ENCODE results near the gene SUSD5.

Gene SUSD5

DNA sequence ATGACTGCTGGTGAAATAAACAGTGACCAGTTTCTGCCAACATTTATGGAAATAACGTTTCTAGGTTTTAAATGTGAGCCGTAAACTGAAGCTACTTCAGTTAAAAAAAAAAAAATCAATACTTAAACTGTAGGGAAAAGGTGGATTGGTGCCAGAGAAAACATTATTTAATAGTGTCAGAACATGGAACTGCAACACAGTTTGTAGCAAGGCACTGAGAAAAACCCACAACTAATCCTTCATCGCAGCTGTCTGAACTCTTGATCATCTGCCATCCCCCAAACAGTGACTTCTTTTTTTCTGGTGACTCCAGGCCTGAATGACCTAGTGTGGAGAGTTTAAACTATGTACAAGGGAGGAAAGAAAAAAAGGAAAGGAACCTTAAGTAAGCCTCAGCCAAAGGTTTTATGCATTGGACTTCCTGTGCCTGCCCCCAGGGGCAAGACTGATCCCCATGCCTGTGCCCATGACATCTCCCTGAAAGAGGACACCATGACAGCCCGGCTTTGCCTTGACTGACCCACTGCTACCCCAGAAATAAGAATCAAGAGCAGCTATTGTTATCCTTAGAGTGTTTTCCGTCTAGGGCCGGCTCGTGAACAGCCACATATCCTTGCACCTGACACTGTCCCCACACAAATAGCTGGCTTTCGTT lies 71.7 kb downstream of the SUSD5 start:
- TF ChIP-seq POLR2AphosphoS5 (IDR thresholded peaks at IDR 0.05; ENCODE audit: low read depth, low read length) (no peak), FOXP2 (optimal IDR thresholded peaks at IDR 0.05; ENCODE audit: borderline replicate concordance, extremely low read depth, extremely low read length, insufficient read depth) (no peak), SIN3A (IDR thresholded peaks at IDR 0.05; ENCODE audit: borderline replicate concordance, insufficient read depth, low read length) (no peak), TAF1 (IDR thresholded peaks at IDR 0.05; ENCODE audit: borderline replicate concordance, insufficient read depth, low read length) (no peak), REST (IDR thresholded peaks at IDR 0.05; ENCODE audit: insufficient read depth in 1 of 2, low read depth in 2 of 2, low read length in 2 of 2) (no peak)

DNA sequence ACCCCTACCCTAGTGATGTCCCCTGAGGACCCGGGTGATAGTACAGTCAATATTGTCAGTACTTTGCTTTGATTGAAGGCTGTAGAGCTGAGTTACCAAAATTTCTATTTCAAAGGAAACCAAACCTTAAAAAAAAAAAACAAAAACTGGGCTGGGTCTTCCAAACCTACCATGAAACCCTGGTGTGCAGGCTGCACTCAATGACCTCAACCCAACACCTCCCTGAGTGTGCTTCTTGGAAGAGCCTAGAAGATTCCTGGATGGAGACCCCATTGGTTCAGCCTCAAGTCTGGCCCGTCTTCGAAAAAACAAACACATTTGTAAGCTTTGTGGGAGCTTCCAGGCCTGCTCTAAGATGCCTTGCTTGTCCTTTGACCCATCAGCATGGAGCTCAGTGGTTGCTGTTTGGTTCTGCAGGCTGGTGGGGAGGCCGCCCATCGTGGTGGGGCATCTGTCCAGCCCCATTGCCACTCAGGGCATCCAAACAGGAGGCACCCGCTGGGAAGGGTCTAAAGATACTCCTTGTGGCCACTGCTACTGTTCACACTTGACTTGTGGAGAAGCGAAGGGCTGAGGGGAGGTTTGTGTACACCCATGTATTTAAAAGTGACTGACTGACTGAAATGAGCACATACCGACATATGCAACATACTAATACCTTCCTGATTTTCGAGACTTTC lies 72.6 kb downstream of the SUSD5 start:
- TF ChIP-seq TAF1 (IDR thresholded peaks at IDR 0.05; ENCODE audit: borderline replicate concordance, insufficient read depth, low read length) (no peak), REST (IDR thresholded peaks at IDR 0.05; ENCODE audit: insufficient read depth in 1 of 2, low read depth in 2 of 2, low read length in 2 of 2) (no peak), SIN3A (IDR thresholded peaks at IDR 0.05; ENCODE audit: borderline replicate concordance, insufficient read depth, low read length) (no peak), POLR2AphosphoS5 (IDR thresholded peaks at IDR 0.05; ENCODE audit: low read depth, low read length) (no peak), FOXP2 (optimal IDR thresholded peaks at IDR 0.05; ENCODE audit: borderline replicate concordance, extremely low read depth, extremely low read length, insufficient read depth) (no peak)

DNA sequence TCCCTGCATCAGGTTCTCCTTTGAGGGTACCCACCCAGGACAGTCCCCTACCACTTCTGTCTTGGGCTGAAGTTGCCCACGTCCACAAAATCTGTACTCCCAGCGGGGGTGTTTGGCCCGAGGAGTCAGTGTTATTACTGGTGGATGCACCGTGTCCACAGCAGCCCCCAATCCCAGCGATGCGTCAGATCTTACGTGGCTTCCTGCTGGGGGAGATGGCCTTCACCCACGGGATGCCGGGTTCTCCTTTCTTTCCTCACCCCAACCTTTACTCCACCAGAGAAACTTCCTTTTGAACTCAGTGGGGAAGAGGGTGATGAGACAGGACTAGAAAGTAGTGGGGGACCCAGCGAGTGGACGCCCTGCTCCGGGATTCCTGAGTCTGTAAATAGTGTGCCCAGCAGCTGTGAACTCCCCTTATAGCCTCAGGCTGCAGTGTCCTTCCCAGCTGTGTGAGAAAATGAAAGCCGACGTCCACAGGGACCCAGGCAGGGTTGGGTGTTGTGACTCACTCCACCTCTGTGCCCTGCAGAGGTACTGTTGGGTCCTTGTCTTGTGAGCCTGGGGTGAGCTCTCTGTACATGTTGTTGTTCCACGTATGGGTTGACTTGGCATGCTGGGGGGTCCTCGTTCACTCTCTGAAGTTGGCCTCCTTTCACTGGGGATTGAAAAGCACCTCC lies 73.2 kb downstream of the SUSD5 start:
- TF ChIP-seq SIN3A (IDR thresholded peaks at IDR 0.05; ENCODE audit: borderline replicate concordance, insufficient read depth, low read length) (no peak), POLR2AphosphoS5 (IDR thresholded peaks at IDR 0.05; ENCODE audit: low read depth, low read length) (no peak), FOXP2 (optimal IDR thresholded peaks at IDR 0.05; ENCODE audit: borderline replicate concordance, extremely low read depth, extremely low read length, insufficient read depth) (no peak), TAF1 (IDR thresholded peaks at IDR 0.05; ENCODE audit: borderline replicate concordance, insufficient read depth, low read length) (no peak), REST (IDR thresholded peaks at IDR 0.05; ENCODE audit: insufficient read depth in 1 of 2, low read depth in 2 of 2, low read length in 2 of 2) (no peak)

DNA sequence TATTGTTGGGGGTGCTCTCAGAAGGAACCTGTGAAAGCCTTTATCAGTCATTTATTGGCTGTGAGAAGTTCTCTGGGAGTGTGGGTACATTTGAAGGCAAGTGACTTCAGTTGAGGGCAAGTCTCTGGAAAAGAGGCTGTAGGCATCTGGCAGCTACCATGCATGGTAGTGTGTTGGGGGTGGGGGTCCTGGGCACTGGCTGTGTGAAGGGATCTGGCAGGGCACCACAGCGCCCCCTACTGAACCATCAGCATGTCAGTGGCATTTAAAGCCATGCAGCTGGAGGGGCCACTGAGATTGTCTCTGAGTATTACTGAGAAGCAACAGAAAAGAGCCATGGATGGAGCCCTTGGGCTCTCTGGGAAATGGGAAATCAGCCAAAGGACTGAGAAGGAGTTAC lies 74.2 kb downstream of the SUSD5 start:
- TF ChIP-seq TAF1 (IDR thresholded peaks at IDR 0.05; ENCODE audit: borderline replicate concordance, insufficient read depth, low read length) (no peak), SIN3A (IDR thresholded peaks at IDR 0.05; ENCODE audit: borderline replicate concordance, insufficient read depth, low read length) (no peak), POLR2AphosphoS5 (IDR thresholded peaks at IDR 0.05; ENCODE audit: low read depth, low read length) (no peak), FOXP2 (optimal IDR thresholded peaks at IDR 0.05; ENCODE audit: borderline replicate concordance, extremely low read depth, extremely low read length, insufficient read depth) (no peak), REST (IDR thresholded peaks at IDR 0.05; ENCODE audit: insufficient read depth in 1 of 2, low read depth in 2 of 2, low read length in 2 of 2) (no peak)
